GM06990 (cell line): ENCODE data around the gene XRCC4.

ENCODE experiments used
- DNase-seq: peaks from one replicate; pipeline ENCODE4 v3.0.0-alpha.2; 2011; ENCODE audit not compliant: insufficient read length; ENCODE audit errors: extremely low read depth
- H3K27me3 ChIP-seq: replicated peaks from 2 replicates; pipeline ENCODE4 v1.6.0; 2011; ENCODE audit warnings: low read length; ENCODE audit not compliant: control insufficient read depth, insufficient read depth
- H3K36me3 ChIP-seq: 2 replicates; pipeline ENCODE4 v1.5.1; 2011; ENCODE audit warnings: low read length; ENCODE audit not compliant: control insufficient read depth, insufficient read depth
- H3K4me3 ChIP-seq: replicated peaks from 2 replicates; pipeline ENCODE4 v1.5.1; 2011; ENCODE audit warnings: low read depth, mild to moderate bottlenecking, control low read depth, low read length
- TF ChIP-seq, protein P1 (sequence below): IDR thresholded peaks from 2 replicates; pipeline ENCODE4 v1.5.1; 2011; ENCODE audit warnings: low read length, control low read depth, mild to moderate bottlenecking, inconsistent platforms; ENCODE audit not compliant: insufficient read depth, poor library complexity, severe bottlenecking

Gene XRCC4

DNA sequence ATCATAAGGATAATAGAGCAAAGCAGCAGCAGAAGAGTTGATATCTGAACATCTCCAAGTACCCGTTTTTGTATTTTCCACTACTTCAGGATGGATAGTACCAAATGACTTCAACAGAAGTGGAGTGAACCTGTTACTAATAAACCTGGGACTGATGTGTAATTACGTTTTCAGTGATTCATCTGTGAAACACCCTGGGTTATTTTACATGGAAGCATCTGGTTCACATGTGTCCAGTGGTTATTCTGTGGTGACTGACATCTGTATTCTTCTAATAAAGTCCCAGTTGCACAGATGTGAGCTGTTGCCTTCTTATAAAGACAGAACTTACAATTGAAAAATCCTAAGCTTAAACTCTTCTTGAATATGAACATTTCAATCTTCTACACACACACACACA is 254.5 kb downstream of the XRCC4 start:
- DNase-seq: no peak
- no peaks in the 10 kb centered on the region for H3K27me3 ChIP-seq
- H3K36me3 ChIP-seq: no peaks in the 10 kb centered on the region
- no peak overlapping the region for H3K4me3 ChIP-seq
- TF ChIP-seq, protein P1, sequence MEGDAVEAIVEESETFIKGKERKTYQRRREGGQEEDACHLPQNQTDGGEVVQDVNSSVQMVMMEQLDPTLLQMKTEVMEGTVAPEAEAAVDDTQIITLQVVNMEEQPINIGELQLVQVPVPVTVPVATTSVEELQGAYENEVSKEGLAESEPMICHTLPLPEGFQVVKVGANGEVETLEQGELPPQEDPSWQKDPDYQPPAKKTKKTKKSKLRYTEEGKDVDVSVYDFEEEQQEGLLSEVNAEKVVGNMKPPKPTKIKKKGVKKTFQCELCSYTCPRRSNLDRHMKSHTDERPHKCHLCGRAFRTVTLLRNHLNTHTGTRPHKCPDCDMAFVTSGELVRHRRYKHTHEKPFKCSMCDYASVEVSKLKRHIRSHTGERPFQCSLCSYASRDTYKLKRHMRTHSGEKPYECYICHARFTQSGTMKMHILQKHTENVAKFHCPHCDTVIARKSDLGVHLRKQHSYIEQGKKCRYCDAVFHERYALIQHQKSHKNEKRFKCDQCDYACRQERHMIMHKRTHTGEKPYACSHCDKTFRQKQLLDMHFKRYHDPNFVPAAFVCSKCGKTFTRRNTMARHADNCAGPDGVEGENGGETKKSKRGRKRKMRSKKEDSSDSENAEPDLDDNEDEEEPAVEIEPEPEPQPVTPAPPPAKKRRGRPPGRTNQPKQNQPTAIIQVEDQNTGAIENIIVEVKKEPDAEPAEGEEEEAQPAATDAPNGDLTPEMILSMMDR: no peak

DNA sequence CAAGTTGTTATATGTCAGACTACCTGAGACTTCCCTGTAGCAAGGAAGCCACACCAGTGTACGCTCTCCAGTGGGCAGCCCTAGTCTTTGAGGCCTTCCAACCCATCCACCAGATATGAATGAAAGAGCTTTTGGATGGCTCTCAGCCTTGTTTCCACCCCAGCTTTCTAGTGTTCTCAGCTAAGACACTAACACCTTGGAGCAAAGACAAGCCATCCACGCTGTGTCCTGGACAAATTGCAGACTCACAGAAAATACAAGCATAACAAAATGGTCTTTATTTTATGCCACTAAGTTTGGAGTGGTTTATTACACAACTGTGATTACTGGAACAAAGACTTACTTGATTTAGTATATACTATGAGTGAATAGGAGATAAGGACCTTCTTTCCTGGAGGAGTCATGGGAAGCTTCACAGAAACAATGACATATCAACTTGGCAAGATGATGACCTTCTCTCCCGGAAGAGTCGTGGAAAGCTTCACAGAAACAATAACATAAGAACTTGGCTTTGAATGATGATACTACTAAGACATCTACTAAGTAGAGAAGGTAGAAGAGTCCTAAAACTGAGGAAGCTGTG is 260.2 kb downstream of the XRCC4 start:
- Histone ChIP-seq H3K27me3 (no peaks in the 10 kb centered on the region), H3K36me3 (no peaks in the 10 kb centered on the region), H3K4me3 (no peak overlapping the region)
- TF ChIP-seq, protein P1: no peak
- DNase-seq: no peak

DNA sequence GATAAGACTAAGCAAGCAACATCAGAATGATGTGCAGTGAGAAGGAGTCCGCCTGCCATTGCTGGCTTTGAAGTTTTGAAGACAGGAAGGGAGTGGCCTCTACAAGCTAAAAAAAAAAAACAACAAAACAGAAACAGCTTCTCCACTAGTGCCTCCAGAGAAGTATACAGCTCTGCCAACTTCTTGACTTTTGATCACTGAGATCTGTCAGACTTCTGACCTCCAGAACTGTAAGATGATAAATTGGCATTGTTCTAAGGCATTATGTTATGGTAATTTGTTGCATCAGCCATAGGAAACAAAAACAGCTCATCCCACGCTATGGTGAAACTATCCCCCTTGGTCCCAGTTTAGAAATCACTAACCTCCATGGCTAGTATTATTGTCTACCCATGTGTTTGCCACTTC is 263.2 kb downstream of the XRCC4 start:
- H3K36me3 ChIP-seq: no peaks in the 10 kb centered on the region
- DNase-seq: no peak
- no peaks in the 10 kb centered on the region for H3K27me3 ChIP-seq
- no peak overlapping the region for H3K4me3 ChIP-seq
- TF ChIP-seq, protein P1: no peak

DNA sequence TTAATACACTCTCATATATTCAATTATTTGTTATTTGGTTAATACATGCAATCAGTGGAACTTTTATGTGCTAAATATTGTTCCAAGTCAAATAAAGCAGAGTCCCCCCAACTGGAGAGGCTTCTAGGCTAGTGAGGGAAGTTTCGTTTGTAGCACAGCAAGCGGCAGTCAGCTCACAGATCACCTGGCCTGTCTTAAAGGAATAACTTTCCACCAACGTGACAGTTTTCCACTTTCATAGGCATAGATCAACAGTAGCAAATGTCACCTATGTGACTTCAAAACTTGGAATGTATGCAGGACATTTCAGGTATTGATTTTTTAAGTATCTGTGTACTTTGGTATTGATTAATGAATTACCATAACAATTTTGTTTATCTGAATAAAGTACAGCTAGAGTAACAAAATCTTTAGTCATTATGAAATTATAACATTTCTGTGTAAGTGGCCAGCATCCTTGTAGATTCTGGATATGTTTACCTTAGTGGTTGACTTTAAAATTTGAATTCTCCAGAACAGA is 264.5 kb downstream of the XRCC4 start:
- no peak for DNase-seq
- no peaks in the 10 kb centered on the region for H3K36me3 ChIP-seq
- TF ChIP-seq, protein P1: no peak
- no peak overlapping the region for H3K4me3 ChIP-seq
- H3K27me3 ChIP-seq: no peaks in the 10 kb centered on the region

DNA sequence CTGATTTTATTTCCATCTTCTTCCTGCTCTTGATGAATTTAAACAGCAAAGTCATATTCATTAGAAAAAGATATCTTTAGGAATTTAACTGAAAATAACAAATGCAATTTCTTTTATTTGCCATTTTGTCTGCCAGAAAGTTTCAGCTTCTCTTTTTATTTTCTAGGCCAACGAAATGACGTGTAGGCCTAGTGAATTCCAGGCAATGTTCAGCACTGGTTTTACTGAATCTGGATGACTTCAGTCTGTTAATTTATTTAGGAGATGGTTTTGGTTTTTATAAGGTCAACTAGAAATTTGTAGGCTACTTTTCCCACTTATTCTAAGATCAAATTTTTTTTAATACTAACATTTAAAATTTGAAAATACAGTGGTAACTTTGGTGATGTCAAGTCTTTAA is 265.1 kb downstream of the XRCC4 start:
- DNase-seq: no peak
- TF ChIP-seq, protein P1: no peak
- no peak overlapping the region for H3K4me3 ChIP-seq
- no peaks in the 10 kb centered on the region for H3K36me3 ChIP-seq
- no peaks in the 10 kb centered on the region for H3K27me3 ChIP-seq

DNA sequence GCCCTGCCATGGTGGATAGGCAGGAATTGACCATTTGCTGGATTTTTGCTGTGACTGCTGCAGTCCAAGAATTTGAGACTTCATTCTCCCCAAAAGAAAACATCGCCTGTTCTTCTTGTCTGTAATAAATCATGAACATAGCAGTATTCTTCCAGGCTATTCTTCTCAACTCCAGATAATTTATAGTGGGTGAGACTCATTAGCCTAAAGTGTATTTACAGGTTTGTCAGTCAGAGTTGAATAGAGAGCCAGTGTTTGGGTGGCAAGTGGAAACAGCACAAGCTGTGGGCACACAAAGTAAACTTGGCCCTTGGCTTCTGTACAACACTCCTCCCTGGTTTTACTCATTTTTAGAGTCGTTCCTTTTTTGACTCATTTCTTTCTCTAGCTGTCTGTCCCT is 266.0 kb downstream of the XRCC4 start:
- TF ChIP-seq, protein P1: no peak
- Histone ChIP-seq H3K27me3 (no peaks in the 10 kb centered on the region), H3K4me3 (no peak overlapping the region), H3K36me3 (no peaks in the 10 kb centered on the region)
- DNase-seq: no peak
